ENCODE results near the gene FBXL19.

The FBXL19 gene

DNA sequence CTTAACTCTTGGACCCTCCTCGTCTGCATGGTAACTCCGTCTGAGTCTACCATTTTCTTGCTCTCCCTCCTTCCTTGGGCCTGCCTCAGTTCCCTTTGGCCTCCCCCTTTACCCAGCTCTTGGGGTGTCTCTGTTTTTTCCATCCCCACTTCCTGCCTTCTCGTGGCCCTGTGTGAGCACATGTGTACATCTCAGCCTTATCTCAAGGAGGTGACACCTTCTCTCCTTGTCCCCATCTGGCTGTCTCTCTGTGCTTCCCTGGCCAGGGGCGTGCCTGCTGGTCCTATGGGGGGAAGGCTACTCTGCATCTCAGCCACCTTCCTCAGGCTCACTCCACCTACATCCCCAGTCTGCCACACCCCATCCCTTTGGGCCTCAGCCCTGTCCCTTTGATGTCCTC is 20.4 kb upstream of the FBXL19 start:
- TF ChIP-seq POLR2A (IDR thresholded peaks at IDR 0.05; ENCODE audit: extremely low read depth, insufficient read length) (no peak), MYC (IDR thresholded peaks at IDR 0.05; ENCODE audit: low read depth, low read length) (0 out of 2 replicates have a peak, but pooled peaks have one; percentile 26)
- TF ChIP-seq, protein P1, sequence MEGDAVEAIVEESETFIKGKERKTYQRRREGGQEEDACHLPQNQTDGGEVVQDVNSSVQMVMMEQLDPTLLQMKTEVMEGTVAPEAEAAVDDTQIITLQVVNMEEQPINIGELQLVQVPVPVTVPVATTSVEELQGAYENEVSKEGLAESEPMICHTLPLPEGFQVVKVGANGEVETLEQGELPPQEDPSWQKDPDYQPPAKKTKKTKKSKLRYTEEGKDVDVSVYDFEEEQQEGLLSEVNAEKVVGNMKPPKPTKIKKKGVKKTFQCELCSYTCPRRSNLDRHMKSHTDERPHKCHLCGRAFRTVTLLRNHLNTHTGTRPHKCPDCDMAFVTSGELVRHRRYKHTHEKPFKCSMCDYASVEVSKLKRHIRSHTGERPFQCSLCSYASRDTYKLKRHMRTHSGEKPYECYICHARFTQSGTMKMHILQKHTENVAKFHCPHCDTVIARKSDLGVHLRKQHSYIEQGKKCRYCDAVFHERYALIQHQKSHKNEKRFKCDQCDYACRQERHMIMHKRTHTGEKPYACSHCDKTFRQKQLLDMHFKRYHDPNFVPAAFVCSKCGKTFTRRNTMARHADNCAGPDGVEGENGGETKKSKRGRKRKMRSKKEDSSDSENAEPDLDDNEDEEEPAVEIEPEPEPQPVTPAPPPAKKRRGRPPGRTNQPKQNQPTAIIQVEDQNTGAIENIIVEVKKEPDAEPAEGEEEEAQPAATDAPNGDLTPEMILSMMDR (IDR thresholded peaks at IDR 0.05; ENCODE audit: low read depth, low read length), result no peak
- TF ChIP-seq, protein P2, sequence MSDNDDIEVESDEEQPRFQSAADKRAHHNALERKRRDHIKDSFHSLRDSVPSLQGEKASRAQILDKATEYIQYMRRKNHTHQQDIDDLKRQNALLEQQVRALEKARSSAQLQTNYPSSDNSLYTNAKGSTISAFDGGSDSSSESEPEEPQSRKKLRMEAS (IDR thresholded peaks at IDR 0.05; ENCODE audit: low read depth, low read length), result peak; percentile 45; the same call in 1 of the 2 replicates
- DNase-seq (ENCODE audit: low read depth), result peak; percentile 47
- peak overlapping the region; percentile 32 for H3K4me3 ChIP-seq (ENCODE audit: low read depth, low read length)

DNA sequence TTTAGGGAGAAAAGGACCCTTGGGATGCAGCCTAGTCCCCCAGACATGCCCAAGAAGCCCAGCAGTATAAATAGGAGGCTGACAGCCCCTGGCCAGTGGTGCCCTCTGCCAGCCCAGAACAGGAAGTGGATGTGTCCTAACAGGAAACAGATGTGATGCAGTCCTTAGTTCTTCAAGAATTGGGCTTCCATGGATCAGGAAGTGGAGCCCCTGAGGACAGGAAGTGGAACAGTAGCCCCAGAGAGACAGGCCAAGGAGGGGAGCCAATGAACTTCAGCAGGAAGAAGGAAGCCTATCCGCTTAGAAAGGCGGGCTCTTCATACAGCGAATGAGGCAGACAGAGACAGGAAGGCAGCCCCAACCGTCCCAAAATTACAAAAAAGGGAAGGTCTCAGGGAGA is 19.8 kb upstream of the FBXL19 start:
- H3K4me3 ChIP-seq (ENCODE audit: low read depth, low read length), result peak overlapping the region; percentile 32
- DNase-seq (ENCODE audit: low read depth), result peak; percentile 96

DNA sequence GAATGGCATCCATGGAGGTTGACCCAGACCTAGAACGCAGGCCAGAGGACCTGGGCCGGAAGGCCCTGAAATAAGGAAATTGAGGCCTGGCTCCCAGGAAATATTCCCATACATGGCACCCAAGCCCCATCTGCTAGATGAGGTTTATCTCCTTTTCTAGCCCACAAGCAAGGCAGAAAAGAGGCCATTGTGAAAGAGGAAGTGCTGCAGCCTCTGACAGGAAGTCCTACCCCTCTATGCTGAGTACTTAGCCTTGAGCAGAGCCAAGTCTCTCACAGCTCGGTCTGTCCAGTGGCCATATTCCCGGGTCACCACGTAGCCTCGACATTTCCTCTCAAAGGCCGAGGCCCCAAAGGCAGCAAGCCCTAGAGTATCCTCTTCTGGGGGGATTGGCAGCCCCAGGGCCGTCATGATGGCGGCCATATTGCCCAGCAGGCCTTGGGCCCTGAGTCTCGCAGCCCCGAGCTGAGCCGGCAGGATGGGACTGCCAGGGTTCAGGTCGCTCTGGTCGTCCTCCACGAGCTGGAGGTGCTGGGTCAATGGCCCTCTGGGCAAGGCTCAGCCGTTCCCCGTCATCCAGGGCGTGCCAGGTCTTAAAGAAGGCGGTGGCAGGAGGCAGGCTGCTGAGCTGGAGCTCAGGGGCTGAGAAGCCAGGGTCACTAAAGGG is 19.1 kb upstream of the FBXL19 start:
- TF ChIP-seq POLR2A (IDR thresholded peaks at IDR 0.05; ENCODE audit: extremely low read depth, insufficient read length) (no peak), MYC (IDR thresholded peaks at IDR 0.05; ENCODE audit: low read depth, low read length) (no peak)
- TF ChIP-seq, protein P2 (IDR thresholded peaks at IDR 0.05; ENCODE audit: low read depth, low read length), result no peak
- TF ChIP-seq, protein P1 (IDR thresholded peaks at IDR 0.05; ENCODE audit: low read depth, low read length), result no peak
- peak overlapping the region; percentile 32 for H3K4me3 ChIP-seq (ENCODE audit: low read depth, low read length)
- DNase-seq (ENCODE audit: low read depth), result peak; percentile 75

More for the DNA sequence above, 19.8 kb upstream of the FBXL19 start:
- TF ChIP-seq, protein P1 (IDR thresholded peaks at IDR 0.05; ENCODE audit: low read depth, low read length), result no peak
- peak; percentile 42 for TF ChIP-seq POLR2A (IDR thresholded peaks at IDR 0.05; ENCODE audit: extremely low read depth, insufficient read length)
- TF ChIP-seq, protein P2 (IDR thresholded peaks at IDR 0.05; ENCODE audit: low read depth, low read length), result peak; percentile 48
- TF ChIP-seq MYC (IDR thresholded peaks at IDR 0.05; ENCODE audit: low read depth, low read length), result 0 out of 2 replicates have a peak, but pooled peaks have one; percentile 21

DNA sequence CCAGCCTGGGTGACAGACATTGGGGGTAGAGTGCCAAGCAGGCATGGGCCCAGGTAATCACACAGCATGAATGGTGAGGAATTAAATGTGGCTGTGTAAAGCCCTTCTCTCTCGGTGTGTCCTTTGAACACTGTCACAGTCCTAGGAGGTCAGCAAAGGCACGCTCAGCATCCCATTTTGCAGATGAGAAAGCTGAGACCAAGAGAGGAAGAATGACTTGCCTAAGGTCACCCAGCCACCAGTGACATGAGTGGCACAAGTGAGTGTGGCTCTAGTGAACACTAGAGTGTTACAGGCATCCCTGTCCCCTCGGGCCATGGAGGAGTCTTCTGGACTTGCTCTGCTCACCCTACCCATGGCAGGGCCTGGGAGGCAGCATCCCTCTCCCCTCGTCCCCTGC is 16.3 kb upstream of the FBXL19 start:
- no peak for DNase-seq (ENCODE audit: low read depth)
- TF ChIP-seq, protein P2 (IDR thresholded peaks at IDR 0.05; ENCODE audit: low read depth, low read length), result no peak
- TF ChIP-seq, protein P1 (IDR thresholded peaks at IDR 0.05; ENCODE audit: low read depth, low read length), result no peak
- TF ChIP-seq POLR2A (IDR thresholded peaks at IDR 0.05; ENCODE audit: extremely low read depth, insufficient read length) (no peak), MYC (IDR thresholded peaks at IDR 0.05; ENCODE audit: low read depth, low read length) (no peak)
- no peak overlapping the region for H3K4me3 ChIP-seq (ENCODE audit: low read depth, low read length)

DNA sequence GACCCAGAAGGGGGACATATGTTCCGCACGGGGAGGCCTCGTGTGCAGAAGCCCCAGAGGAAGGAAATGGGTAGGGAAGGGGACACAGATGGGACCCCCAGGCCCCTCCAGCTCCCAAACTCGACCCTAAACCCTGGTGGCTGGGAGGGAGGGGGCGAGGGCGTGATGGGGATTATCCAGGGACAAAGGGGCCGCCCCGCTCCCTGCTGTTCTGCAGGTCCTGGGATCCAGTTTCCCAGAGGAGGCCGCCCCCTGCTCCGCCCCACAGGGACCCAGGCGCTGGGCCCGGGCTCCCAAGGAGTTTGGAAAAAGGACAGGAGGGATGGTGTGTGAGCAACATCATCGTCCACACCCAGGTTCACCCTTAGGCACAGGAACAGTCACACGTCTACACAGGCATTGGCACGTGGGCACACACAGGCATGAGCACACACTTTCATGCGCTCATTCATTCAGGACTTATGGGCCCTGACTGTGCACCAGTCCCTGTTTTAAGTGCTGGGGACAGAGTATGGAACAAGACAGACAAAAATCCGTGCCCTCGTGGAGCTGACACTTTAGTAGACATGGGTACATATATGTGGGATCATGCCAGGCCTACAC is 12.8 kb upstream of the FBXL19 start:
- TF ChIP-seq, protein P1 (IDR thresholded peaks at IDR 0.05; ENCODE audit: low read depth, low read length), result no peak
- TF ChIP-seq, protein P2 (IDR thresholded peaks at IDR 0.05; ENCODE audit: low read depth, low read length), result no peak
- TF ChIP-seq MYC (IDR thresholded peaks at IDR 0.05; ENCODE audit: low read depth, low read length) (no peak), POLR2A (IDR thresholded peaks at IDR 0.05; ENCODE audit: extremely low read depth, insufficient read length) (no peak)
- no peak overlapping the region for H3K4me3 ChIP-seq (ENCODE audit: low read depth, low read length)
- DNase-seq (ENCODE audit: low read depth), result no peak

Data from NB4 (cell line).